AG04449 (cell line): Measurements from ENCODE around the gene MROH2A.

Source experiments
- CTCF ChIA-PET: fragments of 350-600 bp; formaldehyde crosslinking; extraction: SDS; loops from one replicate; lab custom pipeline; 2021; ENCODE audit warnings: antibody characterized with exemption; lab: Yijun Ruan, JAX
- POLR2A ChIA-PET: fragments of 400-600, 350-600 bp; formaldehyde crosslinking; extraction: SDS; loops from one replicate; lab custom pipeline; 2020; ENCODE audit warnings: antibody characterized with exemption, inconsistent platforms; lab: Yijun Ruan, JAX
- DNase-seq: peaks from one replicate; pipeline ENCODE4 v3.0.0-alpha.2; 2010; ENCODE audit warnings: low read depth, low spot score
- H3K4me3 ChIP-seq: 2 replicates; pipeline ENCODE4 v1.5.1; 2011; ENCODE audit warnings: low read depth, mild to moderate bottlenecking, control low read depth, low read length
- CTCF ChIP-seq: IDR thresholded peaks from one replicate; pipeline ENCODE4 v1.5.1; 2011; ENCODE audit warnings: mild to moderate bottlenecking, moderate library complexity, low read length, control low read depth, inconsistent platforms; ENCODE audit not compliant: insufficient read depth; ENCODE audit errors: missing control alignments

MROH2A gene

GRCh38 chr2:233803994-233804393, 25.9 kb downstream of the MROH2A start:
- no peak for DNase-seq
- ChIA-PET CTCF (no interaction called here), POLR2A (no interaction called here)
- no peak for TF ChIP-seq CTCF
- H3K4me3 ChIP-seq, result no peak overlapping the region

- TF ChIP-seq CTCF, result no peak
- H3K4me3 ChIP-seq, result no peak overlapping the region
- ChIA-PET POLR2A (no interaction called here), CTCF (no interaction called here)
- no peak for DNase-seq
These were observed 29.2 kb downstream of the MROH2A start for GRCh38 chr2:233807215-233807865.

- TF ChIP-seq CTCF, result no peak
- ChIA-PET POLR2A (no interaction called here), CTCF (no interaction called here)
- no peak for DNase-seq
- H3K4me3 ChIP-seq, result no peak overlapping the region
These were observed 30.1 kb downstream of the MROH2A start for GRCh38 chr2:233807966-233808935.

- no peak for TF ChIP-seq CTCF
- no peak overlapping the region for H3K4me3 ChIP-seq
- ChIA-PET CTCF (no interaction called here), POLR2A (no interaction called here)
- no peak for DNase-seq
These were observed 32.3 kb downstream of the MROH2A start for GRCh38 chr2:233810385-233810784.

GRCh38 chr2:233811087-233811486, 33.0 kb downstream of the MROH2A start:
- no peak for TF ChIP-seq CTCF
- POLR2A ChIA-PET, result no interaction called here
- CTCF ChIA-PET, result no interaction called here
- DNase-seq, result no peak
- no peak overlapping the region for H3K4me3 ChIP-seq

- TF ChIP-seq CTCF, result no peak
- H3K4me3 ChIP-seq, result no peak overlapping the region
- ChIA-PET CTCF (no interaction called here), POLR2A (no interaction called here)
- no peak for DNase-seq
These were observed 33.6 kb downstream of the MROH2A start for GRCh38 chr2:233811732-233812131.
